H1 (cell line): ENCODE results near the gene FSTL4. TPM values are rescaled to one million over a fixed set of nuclear protein-coding genes. Genes with fewer than 3 reads are reported as not detected.

Source experiments
- CTCF ChIA-PET: fragments of 300-600 bp; sonication (Branson Sonifier 250); formaldehyde crosslinking; loops from one replicate; lab custom pipeline; 2021; ENCODE audit not compliant: partially characterized antibody; lab: Charles Lee
- POLR2A ChIA-PET: fragments of 300-600 bp; sonication (Branson Sonifier 250); formaldehyde crosslinking; loops from one replicate; lab custom pipeline; 2021; ENCODE audit warnings: inconsistent platforms; ENCODE audit not compliant: partially characterized antibody; lab: Charles Lee
- DNase-seq, 2 experiments: peaks; one replicate each; pipeline versions ENCODE4 v3.0.0 to v3.0.0-alpha.2; 2010 to 2022; ENCODE audit warnings: low spot score in 2 of 2, low read depth in 1 of 2, mixed read lengths in 1 of 2
- FAIRE-seq: peaks from 2 replicates; lab custom pipeline; 2011; peaks lifted over from hg19 to GRCh38; lab: Jason Lieb, UNC
- H2AFZ ChIP-seq: 2 replicates; pipeline ENCODE4 v1.8.1; 2012; ENCODE audit warnings: low read length, inconsistent platforms
- H2AK5ac ChIP-seq: 2 replicates; pipeline ENCODE4 v1.6.1; 2013; ENCODE audit warnings: low read depth, low read length
- H2BK120ac ChIP-seq: replicated peaks from 2 replicates; pipeline ENCODE3; 2013; ENCODE audit warnings: low read depth, low read length, inconsistent platforms
- H2BK12ac ChIP-seq: 2 replicates; pipeline ENCODE4 v1.6.1; 2013; ENCODE audit warnings: low read depth, low read length
- H2BK15ac ChIP-seq: 2 replicates; pipeline ENCODE4 v1.6.1; 2013; ENCODE audit warnings: low read length
- H2BK20ac ChIP-seq: 2 replicates; pipeline ENCODE4 v1.6.1; 2013; ENCODE audit warnings: low read length
- H2BK5ac ChIP-seq: 2 replicates; pipeline ENCODE4 v1.6.1; 2013; ENCODE audit warnings: low read depth, low read length
- H3K14ac ChIP-seq: 2 replicates; pipeline ENCODE4 v1.6.1; 2013; ENCODE audit warnings: inconsistent platforms; ENCODE audit not compliant: insufficient read length
- H3K18ac ChIP-seq: 2 replicates; pipeline ENCODE4 v1.6.1; 2013; ENCODE audit warnings: low read length; ENCODE audit errors: extremely low read depth
- H3K23ac ChIP-seq: 2 replicates; pipeline ENCODE4 v1.6.1; 2013; ENCODE audit warnings: inconsistent platforms; ENCODE audit not compliant: insufficient read length
- H3K23me2 ChIP-seq: 2 replicates; pipeline ENCODE4 v1.6.1; 2013; ENCODE audit warnings: low read depth, low read length
- H3K27ac ChIP-seq: 2 replicates; pipeline ENCODE4 v1.6.1; 2011; ENCODE audit warnings: low read depth, low read length, inconsistent platforms
- H3K27me3 ChIP-seq, 4 experiments: replicated peaks in 1 of 4; 1 replicate in 1 of 4; 2 replicates in 3 of 4; pipeline versions ENCODE4 v1.6.1 to v1.8.1; 2011 to 2013; ENCODE audit warnings: low read length in 3 of 4, mild to moderate bottlenecking in 3 of 4, inconsistent platforms in 2 of 4, mixed read lengths in 2 of 4, moderate library complexity in 1 of 4; ENCODE audit not compliant: control insufficient read depth in 3 of 4, insufficient read depth in 3 of 4; ENCODE audit errors: extremely low read depth in 1 of 4
- H3K36me3 ChIP-seq, 4 experiments: 2 replicates each; pipeline versions ENCODE4 v1.6.1 to v1.8.1; 2011 to 2013; ENCODE audit warnings: mild to moderate bottlenecking in 4 of 4, low read length in 3 of 4, moderate library complexity in 2 of 4, control low read depth in 1 of 4, inconsistent platforms in 1 of 4; ENCODE audit not compliant: insufficient read depth in 4 of 4, control insufficient read depth in 2 of 4
- H3K4ac ChIP-seq: replicated peaks from 2 replicates; pipeline ENCODE3; 2013; ENCODE audit warnings: low read length, low read depth, mixed read lengths, inconsistent platforms; ENCODE audit not compliant: insufficient read length
- H3K4me1 ChIP-seq, 4 experiments: replicated peaks in 1 of 4; 1 replicate in 1 of 4; 2 replicates in 3 of 4; pipeline versions ENCODE4 v1.6.1 to v1.8.1; 2011 to 2013; ENCODE audit warnings: low read length in 3 of 4, inconsistent platforms in 2 of 4, mixed read lengths in 1 of 4; ENCODE audit not compliant: insufficient read depth in 4 of 4, control insufficient read depth in 3 of 4
- H3K4me2 ChIP-seq, 2 experiments: 2 replicates each; pipeline versions ENCODE4 v1.6.1 to v1.8.1; 2011 to 2013; ENCODE audit warnings: low read depth in 2 of 2, low read length in 2 of 2, control low read depth in 1 of 2, inconsistent platforms in 1 of 2, mild to moderate bottlenecking in 1 of 2; ENCODE audit not compliant: insufficient read depth in 1 of 2
- H3K4me3 ChIP-seq, 4 experiments: fragments of 200-600, 300-600 bp in 1 of 4; sonication (generic), shearing (Covaris generic), sonication (Bioruptor Twin) in 1 of 4; 2 replicates each; pipeline versions ENCODE4 v1.5.1 to v1.8.1; 2011 to 2016; ENCODE audit warnings: low read length in 4 of 4, low read depth in 3 of 4, control low read depth in 2 of 4, inconsistent platforms in 2 of 4, mild to moderate bottlenecking in 2 of 4, mixed read lengths in 1 of 4, moderate library complexity in 1 of 4; ENCODE audit not compliant: insufficient read depth in 2 of 4; ENCODE audit errors: extremely low read depth in 1 of 4
- H3K56ac ChIP-seq: replicated peaks from 2 replicates; pipeline ENCODE3; 2013; ENCODE audit warnings: low read depth, mild to moderate bottlenecking, mixed read lengths, low read length, inconsistent platforms; ENCODE audit not compliant: insufficient read length
- H3K79me1 ChIP-seq: 2 replicates; pipeline ENCODE4 v1.6.1; 2013; ENCODE audit warnings: low read depth, low read length, control low read depth
- H3K79me2 ChIP-seq, 2 experiments: 2 replicates each; pipeline versions ENCODE4 v1.6.1 to v1.8.1; 2012 to 2013; ENCODE audit warnings: low read length in 2 of 2, mild to moderate bottlenecking in 2 of 2, inconsistent platforms in 1 of 2; ENCODE audit not compliant: insufficient read depth in 2 of 2, control insufficient read depth in 1 of 2
- H3K9ac ChIP-seq, 4 experiments: replicated peaks in 1 of 4; 1 replicate in 1 of 4; 2 replicates in 3 of 4; pipeline versions ENCODE4 v1.6.1 to v1.8.1; 2011 to 2013; ENCODE audit warnings: low read depth in 3 of 4, low read length in 3 of 4, control low read depth in 2 of 4, mild to moderate bottlenecking in 2 of 4, moderate library complexity in 2 of 4, inconsistent platforms in 1 of 4; ENCODE audit errors: extremely low read depth in 1 of 4
- H3K9me3 ChIP-seq, 2 experiments: 2 replicates each; pipeline versions ENCODE4 v1.6.1 to v1.8.1; 2012 to 2013; ENCODE audit warnings: mild to moderate bottlenecking in 2 of 2, moderate library complexity in 2 of 2, control low read depth in 1 of 2, inconsistent platforms in 1 of 2, low read depth in 1 of 2, low read length in 1 of 2, mixed read lengths in 1 of 2; ENCODE audit not compliant: insufficient read depth in 2 of 2
- H4K20me1 ChIP-seq, 2 experiments: replicated peaks in 1 of 2; 2 replicates each; pipeline versions ENCODE3 to v1.8.1; 2011 to 2013; ENCODE audit warnings: inconsistent platforms in 2 of 2, low read length in 2 of 2, mild to moderate bottlenecking in 1 of 2; ENCODE audit not compliant: insufficient read depth in 2 of 2, control insufficient read depth in 1 of 2
- H4K5ac ChIP-seq: 2 replicates; pipeline ENCODE4 v1.6.1; 2013; ENCODE audit warnings: low read length, low read depth, mixed read lengths, inconsistent platforms; ENCODE audit not compliant: insufficient read length
- H4K8ac ChIP-seq: 2 replicates; pipeline ENCODE4 v1.8.0; 2013; ENCODE audit warnings: mild to moderate bottlenecking, moderate library complexity, low read length, inconsistent platforms; ENCODE audit not compliant: insufficient read depth; ENCODE audit errors: extremely low read depth
- H4K91ac ChIP-seq: replicated peaks from 2 replicates; pipeline ENCODE3; 2013; ENCODE audit warnings: low read length, mixed read lengths, inconsistent platforms; ENCODE audit not compliant: insufficient read length
- FOSL1 ChIP-seq: IDR thresholded peaks from 2 replicates; pipeline ENCODE4 v1.6.1; 2011; ENCODE audit warnings: mild to moderate bottlenecking, low read depth, low read length, moderate library complexity; ENCODE audit not compliant: insufficient read depth
- WGBS, 2 experiments: shearing (Covaris generic) in 1 of 2; methylation state at CpG; one replicate each; pipeline versions ENCODE4 v1.1.6 to v1.1.7; 2013 to 2015; ENCODE audit warnings: low lambda C conversion rate in 2 of 2, mixed read lengths in 2 of 2, inconsistent platforms in 1 of 2, low coverage in 1 of 2, missing lambda C conversion rate in 1 of 2; ENCODE audit not compliant: insufficient replicate concordance in 2 of 2, insufficient coverage in 1 of 2, insufficient read length in 1 of 2; ENCODE audit errors: extremely low coverage in 1 of 2, missing lambda C conversion rate in 1 of 2; 5-methylcytosine and 5-hydroxymethylcytosine counted together
- polyA plus RNA-seq, 7 experiments: library from polyadenylated mRNA; depleted of rRNA in 3 of 7; stranded (reverse) in 5 of 7; unstranded in 2 of 7; fragments of >200 nt in 5 of 7; fragments of 200-250 nt in 2 of 7; gene quantifications; 1 replicate in 5 of 7; 2 replicates in 1 of 7; 4 replicates in 1 of 7; pipeline versions ENCODE4 v1.2.1 to v1.2.3, GENCODE V29; 2011 to 2013; ENCODE audit warnings: missing spikeins in 2 of 7, mixed read lengths in 2 of 7
- total RNA-seq: library from RNA; stranded (reverse); fragmentation: NEBNext Ultra II Directional; extraction: Animal tissue kit (Norgen Biotek cat#: 25700); gene quantifications from 2 replicates; pipeline ENCODE4 v1.2.1, GENCODE V29; 2021
- TF ChIP-seq, protein P1 (sequence below): IDR thresholded peaks from 2 replicates; pipeline ENCODE4 v1.6.1; 2011; ENCODE audit warnings: low read depth, mild to moderate bottlenecking, low read length; ENCODE audit not compliant: insufficient read depth
- TF ChIP-seq, protein P2 (sequence below), 3 experiments: IDR thresholded peaks; 1 replicate in 2 of 3; 2 replicates in 1 of 3; pipeline versions ENCODE4 v1.5.1 to v1.6.1; 2011; ENCODE audit warnings: low read length in 3 of 3, mild to moderate bottlenecking in 3 of 3, inconsistent platforms in 2 of 3, low read depth in 1 of 3, moderate library complexity in 1 of 3; ENCODE audit not compliant: insufficient read depth in 1 of 3; ENCODE audit errors: control extremely low read depth in 1 of 3

Gene FSTL4
- total and polyA plus RNA-seq, 2 of the 8 experiments (the other 6 are each of a cell fraction or from before 2014, with no cell fraction given): 3.1 to 4.1 TPM

DNA sequence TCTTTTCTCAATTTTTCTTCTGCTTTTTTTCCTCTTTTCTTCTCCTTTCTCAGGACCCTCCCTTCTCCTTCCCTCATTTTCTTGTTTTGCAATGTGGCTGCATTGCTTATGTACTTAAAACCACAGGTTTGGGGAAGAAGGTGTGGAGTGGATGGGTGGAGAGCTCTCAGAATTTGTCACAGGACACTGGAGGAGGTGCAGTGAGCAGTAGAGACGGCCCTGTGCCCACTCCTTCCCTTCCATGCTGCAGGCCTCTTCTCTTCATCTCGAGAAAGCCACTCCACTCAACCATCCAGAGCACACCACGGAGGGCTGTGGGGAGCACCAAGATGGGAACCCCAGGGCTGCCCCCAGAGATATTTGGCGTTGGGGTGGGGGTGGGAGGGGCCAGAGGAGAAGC is 92.3 kb downstream of the FSTL4 start:
- Histone ChIP-seq H3K14ac (no peak overlapping the region), H2AFZ (no peak overlapping the region)
- TF ChIP-seq FOSL1: no peak
- TF ChIP-seq, protein P1, sequence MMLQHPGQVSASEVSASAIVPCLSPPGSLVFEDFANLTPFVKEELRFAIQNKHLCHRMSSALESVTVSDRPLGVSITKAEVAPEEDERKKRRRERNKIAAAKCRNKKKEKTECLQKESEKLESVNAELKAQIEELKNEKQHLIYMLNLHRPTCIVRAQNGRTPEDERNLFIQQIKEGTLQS: no peak
- TF ChIP-seq, protein P2, sequence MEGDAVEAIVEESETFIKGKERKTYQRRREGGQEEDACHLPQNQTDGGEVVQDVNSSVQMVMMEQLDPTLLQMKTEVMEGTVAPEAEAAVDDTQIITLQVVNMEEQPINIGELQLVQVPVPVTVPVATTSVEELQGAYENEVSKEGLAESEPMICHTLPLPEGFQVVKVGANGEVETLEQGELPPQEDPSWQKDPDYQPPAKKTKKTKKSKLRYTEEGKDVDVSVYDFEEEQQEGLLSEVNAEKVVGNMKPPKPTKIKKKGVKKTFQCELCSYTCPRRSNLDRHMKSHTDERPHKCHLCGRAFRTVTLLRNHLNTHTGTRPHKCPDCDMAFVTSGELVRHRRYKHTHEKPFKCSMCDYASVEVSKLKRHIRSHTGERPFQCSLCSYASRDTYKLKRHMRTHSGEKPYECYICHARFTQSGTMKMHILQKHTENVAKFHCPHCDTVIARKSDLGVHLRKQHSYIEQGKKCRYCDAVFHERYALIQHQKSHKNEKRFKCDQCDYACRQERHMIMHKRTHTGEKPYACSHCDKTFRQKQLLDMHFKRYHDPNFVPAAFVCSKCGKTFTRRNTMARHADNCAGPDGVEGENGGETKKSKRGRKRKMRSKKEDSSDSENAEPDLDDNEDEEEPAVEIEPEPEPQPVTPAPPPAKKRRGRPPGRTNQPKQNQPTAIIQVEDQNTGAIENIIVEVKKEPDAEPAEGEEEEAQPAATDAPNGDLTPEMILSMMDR (IDR thresholded peaks at IDR 0.05; ENCODE audit: control extremely low read depth in 1 of 3, insufficient read depth in 1 of 3, low read depth in 1 of 3, low read length in 3 of 3): no peak
- TF ChIP-seq, all 59 proteins: peak for 0
- WGBS, 2 experiments: 85% methylated on average over 4 of the region's 4 CpGs; no CpG with 5 or more reads in 1 of the 2 experiments
- no peaks in the 10 kb centered on the region for H3K79me2 ChIP-seq
- no peaks in the 10 kb centered on the region for H3K79me1 ChIP-seq
- H4K5ac ChIP-seq: no peak overlapping the region
- no peaks in the 10 kb centered on the region for H3K9me3 ChIP-seq
- FAIRE-seq: no peak
- no peak overlapping the region for H2AK5ac ChIP-seq
- DNase-seq: peak in 1 of 2 experiments; percentile 28
- no peak overlapping the region for H3K56ac ChIP-seq
- no peak overlapping the region for H2BK12ac ChIP-seq
- H3K18ac ChIP-seq: no peak overlapping the region
- no peak overlapping the region for H3K23ac ChIP-seq
- H3K9ac ChIP-seq: no peak overlapping the region
- H4K8ac ChIP-seq: no peak overlapping the region
- no peak overlapping the region for H3K4ac ChIP-seq
- ChIA-PET CTCF (interaction anchor here (0.6 to 1.7 kb wide), 3 partner anchors 10 to 178 kb away, joined by 3 to 4 read pairs (median 3); no protein-coding TSS in a partner anchor), POLR2A (no interaction called here)
- no peak overlapping the region for H2BK120ac ChIP-seq
- H2BK20ac ChIP-seq: no peak overlapping the region
- no peak overlapping the region for H2BK15ac ChIP-seq
- no peaks in the 10 kb centered on the region for H3K27me3 ChIP-seq
- no peaks in the 10 kb centered on the region for H3K23me2 ChIP-seq
- no peak overlapping the region for H3K4me3 ChIP-seq
- H4K91ac ChIP-seq: no peak overlapping the region
- no peak overlapping the region for H2BK5ac ChIP-seq
- no peaks in the 10 kb centered on the region for H4K20me1 ChIP-seq
- no peak overlapping the region for H3K4me2 ChIP-seq
- H3K27ac ChIP-seq: no peak overlapping the region
- H3K4me1 ChIP-seq: peaks cover 0 to 2% (median under 1%) of the 10 kb centered on the region in 4 experiments; a peak in 4 of 7 replicates
- H3K36me3 ChIP-seq: no peaks in the 10 kb centered on the region
